ENCODE measurements around the gene MRPS25. TPM values are rescaled to one million over a fixed set of nuclear protein-coding genes. Genes with fewer than 3 reads are reported as not detected.

The MRPS25 gene
- polyA plus RNA-seq, 1 donor (not counting 4 experiments of a cell fraction or from before 2014, with no cell fraction given) = 54.5 TPM

DNA sequence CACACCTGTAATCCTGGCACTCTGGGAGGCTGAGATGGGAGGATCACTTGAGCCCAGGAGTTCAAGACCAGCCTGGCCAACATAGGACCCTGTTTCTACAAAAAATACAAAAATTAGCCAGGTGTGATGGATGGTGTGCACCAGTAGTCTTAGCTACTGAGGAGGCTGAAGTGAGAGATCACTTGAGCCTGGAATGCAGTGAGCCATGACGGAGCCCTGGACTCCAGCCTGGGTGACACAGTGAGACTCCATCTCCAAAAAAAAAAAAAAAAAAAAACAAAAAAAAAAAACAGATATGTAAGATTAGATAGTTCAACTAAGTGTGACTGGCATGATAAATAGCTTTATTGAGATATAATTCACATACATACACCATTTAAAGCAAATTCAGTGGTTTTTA lies 24.1 kb upstream of the MRPS25 start:
- dilution Hi-C loops (cut with MboI; ENCODE audit: extremely low pct_ligation_motif_present, low sequenced_read_pairs) = no loop called here
- Histone ChIP-seq H4K20me1 (ENCODE audit: control insufficient read depth, extremely low read depth, insufficient read depth, low read length) (no peaks in the 10 kb centered on the region), H3K36me3 (ENCODE audit: control insufficient read depth in 2 of 2, extremely low read depth in 1 of 2, insufficient read depth in 2 of 2, low read length in 2 of 2) (peaks cover 9 to 27% of the 10 kb centered on the region in 2 experiments), H3K27ac (ENCODE audit: control insufficient read depth, insufficient read depth, low read length) (no peak overlapping the region), H3K4me1 (ENCODE audit: control insufficient read depth, extremely low read depth, insufficient read depth, low read length) (no peaks in the 10 kb centered on the region), H3K9ac (ENCODE audit: control insufficient read depth, extremely low read depth, insufficient read depth, low read length) (no peak overlapping the region), H3K9me1 (ENCODE audit: control insufficient read depth, extremely low read depth, insufficient read depth, low read length) (no peaks in the 10 kb centered on the region), H3K4me3 (ENCODE audit: control insufficient read depth in 2 of 3, extremely low read depth in 1 of 3, insufficient read depth in 2 of 3, low read depth in 1 of 3, low read length in 3 of 3) (no peak overlapping the region), H3K9me3 (ENCODE audit: control insufficient read depth, low read depth, low read length) (no peaks in the 10 kb centered on the region), H2AFZ (ENCODE audit: control insufficient read depth, low read length) (no peak overlapping the region), H3K4me2 (ENCODE audit: control insufficient read depth, extremely low read depth, insufficient read depth, low read depth, low read length) (no peak overlapping the region), H3K79me2 (ENCODE audit: control insufficient read depth, insufficient read depth, low read length) (no peaks in the 10 kb centered on the region), H3K27me3 (ENCODE audit: control insufficient read depth, extremely low read depth, insufficient read depth, low read length) (no peaks in the 10 kb centered on the region)
- DNase-seq (ENCODE audit: low read depth, low spot score) (no peak), FAIRE-seq (no peak)
- no peak for TF ChIP-seq EZH2 (IDR thresholded peaks at IDR 0.05; ENCODE audit: low read length)
- TF ChIP-seq, protein P1, sequence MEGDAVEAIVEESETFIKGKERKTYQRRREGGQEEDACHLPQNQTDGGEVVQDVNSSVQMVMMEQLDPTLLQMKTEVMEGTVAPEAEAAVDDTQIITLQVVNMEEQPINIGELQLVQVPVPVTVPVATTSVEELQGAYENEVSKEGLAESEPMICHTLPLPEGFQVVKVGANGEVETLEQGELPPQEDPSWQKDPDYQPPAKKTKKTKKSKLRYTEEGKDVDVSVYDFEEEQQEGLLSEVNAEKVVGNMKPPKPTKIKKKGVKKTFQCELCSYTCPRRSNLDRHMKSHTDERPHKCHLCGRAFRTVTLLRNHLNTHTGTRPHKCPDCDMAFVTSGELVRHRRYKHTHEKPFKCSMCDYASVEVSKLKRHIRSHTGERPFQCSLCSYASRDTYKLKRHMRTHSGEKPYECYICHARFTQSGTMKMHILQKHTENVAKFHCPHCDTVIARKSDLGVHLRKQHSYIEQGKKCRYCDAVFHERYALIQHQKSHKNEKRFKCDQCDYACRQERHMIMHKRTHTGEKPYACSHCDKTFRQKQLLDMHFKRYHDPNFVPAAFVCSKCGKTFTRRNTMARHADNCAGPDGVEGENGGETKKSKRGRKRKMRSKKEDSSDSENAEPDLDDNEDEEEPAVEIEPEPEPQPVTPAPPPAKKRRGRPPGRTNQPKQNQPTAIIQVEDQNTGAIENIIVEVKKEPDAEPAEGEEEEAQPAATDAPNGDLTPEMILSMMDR (optimal IDR thresholded peaks at IDR 0.05 in 1 of 3, IDR thresholded peaks at IDR 0.05 in 1 of 3, conservative IDR thresholded peaks at IDR 0.05 in 1 of 3; ENCODE audit: extremely low read depth in 1 of 3, insufficient read depth in 2 of 3, low read length in 3 of 3) = no peak

DNA sequence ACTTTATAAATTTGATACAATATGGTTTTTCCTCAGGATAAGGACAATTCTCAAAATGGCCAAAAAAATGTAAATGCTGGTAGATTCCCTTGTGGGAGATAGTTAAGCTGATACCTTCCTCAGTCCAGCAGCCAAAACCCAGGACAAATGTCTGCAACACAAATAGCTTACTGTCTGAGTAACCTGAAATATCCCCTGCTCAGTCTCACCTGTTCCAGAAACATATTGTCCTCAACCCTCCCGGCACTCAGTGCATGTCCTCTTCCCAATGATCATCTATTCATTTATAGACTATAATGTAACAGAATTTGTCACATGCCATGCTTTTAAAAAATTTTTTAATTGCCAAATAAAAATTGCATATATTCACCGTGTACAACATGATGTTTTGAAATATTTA lies 21.6 kb upstream of the MRPS25 start:
- TF ChIP-seq, protein P1 (optimal IDR thresholded peaks at IDR 0.05 in 1 of 3, IDR thresholded peaks at IDR 0.05 in 1 of 3, conservative IDR thresholded peaks at IDR 0.05 in 1 of 3; ENCODE audit: extremely low read depth in 1 of 3, insufficient read depth in 2 of 3, low read length in 3 of 3) = no peak
- no peak for TF ChIP-seq EZH2 (IDR thresholded peaks at IDR 0.05; ENCODE audit: low read length)
- no peak overlapping the region for H2AFZ ChIP-seq (ENCODE audit: control insufficient read depth, low read length)
- H3K4me3 ChIP-seq (ENCODE audit: control insufficient read depth in 2 of 3, extremely low read depth in 1 of 3, insufficient read depth in 2 of 3, low read depth in 1 of 3, low read length in 3 of 3) = no peak overlapping the region
- H3K27ac ChIP-seq (ENCODE audit: control insufficient read depth, insufficient read depth, low read length) = no peak overlapping the region
- H3K9me1 ChIP-seq (ENCODE audit: control insufficient read depth, extremely low read depth, insufficient read depth, low read length) = no peaks in the 10 kb centered on the region
- FAIRE-seq (no peak), DNase-seq (ENCODE audit: low read depth, low spot score) (no peak)
- H3K4me1 ChIP-seq (ENCODE audit: control insufficient read depth, extremely low read depth, insufficient read depth, low read length) = no peaks in the 10 kb centered on the region
- dilution Hi-C loops (cut with MboI; ENCODE audit: extremely low pct_ligation_motif_present, low sequenced_read_pairs) = no loop called here
- H3K4me2 ChIP-seq (ENCODE audit: control insufficient read depth, extremely low read depth, insufficient read depth, low read depth, low read length) = no peak overlapping the region
- peaks cover 20 to 42% of the 10 kb centered on the region in 2 experiments for H3K36me3 ChIP-seq (ENCODE audit: control insufficient read depth in 2 of 2, extremely low read depth in 1 of 2, insufficient read depth in 2 of 2, low read length in 2 of 2)
- H3K9ac ChIP-seq (ENCODE audit: control insufficient read depth, extremely low read depth, insufficient read depth, low read length) = no peak overlapping the region
- no peaks in the 10 kb centered on the region for H3K27me3 ChIP-seq (ENCODE audit: control insufficient read depth, extremely low read depth, insufficient read depth, low read length)
- no peaks in the 10 kb centered on the region for H4K20me1 ChIP-seq (ENCODE audit: control insufficient read depth, extremely low read depth, insufficient read depth, low read length)
- H3K9me3 ChIP-seq (ENCODE audit: control insufficient read depth, low read depth, low read length) = no peaks in the 10 kb centered on the region
- H3K79me2 ChIP-seq (ENCODE audit: control insufficient read depth, insufficient read depth, low read length) = no peaks in the 10 kb centered on the region

Data from keratinocyte (primary cell).